IMR-90 (cell line): Measurements from ENCODE around the gene ANGPT4. TPM values are rescaled to one million over a fixed set of nuclear protein-coding genes. Genes with fewer than 3 reads are reported as not detected.

Experiments
- ATAC-seq: fragments of 200-7000 bp; cut with Tn5 transposase; 2 replicates; pipeline ENCODE4 v1.9.1; 2020; ENCODE audit warnings: low read depth, mild to moderate bottlenecking, moderate library complexity
- Bru-seq: library from RNA; stranded (reverse); fragments of 400-500 nt; gene quantifications from one replicate; lab custom pipeline; 2021; lab: Mats Ljungman, UMichigan
- BruChase-seq, 2 experiments: library from RNA; stranded (reverse); fragments of 400-500 nt; gene quantifications; one replicate each; lab custom pipeline; 2021; lab: Mats Ljungman, UMichigan
- BruUV-seq: library from RNA; stranded (reverse); fragments of 400-500 nt; replicated peaks from 2 replicates; lab custom pipeline; 2021; lab: Mats Ljungman, UMichigan
- CTCF ChIA-PET: fragments of 300-600 bp; formaldehyde crosslinking; extraction: SDS; loops from one replicate; lab custom pipeline; 2021; ENCODE audit warnings: antibody characterized with exemption; lab: Yijun Ruan, JAX
- POLR2A ChIA-PET: fragments of 300-600 bp; sonication (Branson Sonifier 250); formaldehyde crosslinking; loops from one replicate; lab custom pipeline; 2022; ENCODE audit warnings: antibody characterized with exemption; ENCODE audit not compliant: unreplicated experiment; lab: Charles Lee
- DNase-seq: peaks from one replicate; pipeline ENCODE4 v3.0.0; 2013
- H2AFZ ChIP-seq: replicated peaks from 2 replicates; pipeline ENCODE3; 2013; ENCODE audit warnings: low read length, mild to moderate bottlenecking; ENCODE audit not compliant: poor library complexity
- H2AK5ac ChIP-seq: 2 replicates; pipeline ENCODE4 v1.6.1; 2013; ENCODE audit warnings: low read depth, low read length, inconsistent platforms
- H2AK9ac ChIP-seq: replicated peaks from 2 replicates; pipeline ENCODE3; 2013; ENCODE audit warnings: mild to moderate bottlenecking, low read depth, low read length, moderate library complexity; ENCODE audit not compliant: poor library complexity
- H2BK120ac ChIP-seq: 2 replicates; pipeline ENCODE4 v1.6.1; 2013; ENCODE audit warnings: low read depth, low read length, inconsistent platforms
- H2BK15ac ChIP-seq: 3 replicates; pipeline ENCODE4 v1.6.1; 2013; ENCODE audit warnings: low read depth, low read length, inconsistent platforms
- H2BK20ac ChIP-seq: 2 replicates; pipeline ENCODE4 v1.6.1; 2013; ENCODE audit warnings: low read depth, mild to moderate bottlenecking, inconsistent platforms, low read length, moderate library complexity
- H2BK5ac ChIP-seq: 2 replicates; pipeline ENCODE4 v1.6.1; 2013; ENCODE audit warnings: mild to moderate bottlenecking, low read depth, low read length, inconsistent platforms; ENCODE audit not compliant: poor library complexity, severe bottlenecking
- H3K14ac ChIP-seq: replicated peaks from 2 replicates; pipeline ENCODE4 v1.6.1; 2013; ENCODE audit warnings: low read depth, low read length, inconsistent platforms
- H3K18ac ChIP-seq: 2 replicates; pipeline ENCODE4 v1.6.1; 2013; ENCODE audit warnings: low read depth, low read length, control low read depth
- H3K23ac ChIP-seq: 2 replicates; pipeline ENCODE4 v1.6.1; 2013; ENCODE audit warnings: low read depth, low read length, inconsistent platforms
- H3K27ac ChIP-seq: 2 replicates; pipeline ENCODE4 v1.5.1; 2013; ENCODE audit warnings: mild to moderate bottlenecking, control low read depth, low read length; ENCODE audit not compliant: insufficient read depth
- H3K27me3 ChIP-seq: 2 replicates; pipeline ENCODE4 v1.6.1; 2013; ENCODE audit warnings: low read length; ENCODE audit not compliant: control insufficient read depth, insufficient read depth
- H3K36me3 ChIP-seq: 2 replicates; pipeline ENCODE4 v1.6.1; 2013; ENCODE audit warnings: low read length, mixed read lengths; ENCODE audit not compliant: control insufficient read depth, insufficient read depth
- H3K4ac ChIP-seq: 2 replicates; pipeline ENCODE4 v1.6.1; 2013; ENCODE audit warnings: low read depth, low read length, inconsistent platforms
- H3K4me1 ChIP-seq: 2 replicates; pipeline ENCODE4 v1.6.1; 2013; ENCODE audit warnings: low read length, mixed read lengths; ENCODE audit not compliant: control insufficient read depth, insufficient read depth
- H3K4me2 ChIP-seq: 2 replicates; pipeline ENCODE4 v1.6.1; 2013; ENCODE audit warnings: low read depth, mild to moderate bottlenecking, control low read depth, low read length, moderate library complexity
- H3K4me3 ChIP-seq: 2 replicates; pipeline ENCODE4 v1.5.1; 2013; ENCODE audit warnings: low read depth, mild to moderate bottlenecking, control low read depth, low read length, moderate library complexity; ENCODE audit not compliant: insufficient read depth
- H3K56ac ChIP-seq: 2 replicates; pipeline ENCODE4 v1.6.1; 2013; ENCODE audit warnings: low read length, inconsistent platforms; ENCODE audit not compliant: insufficient read depth; ENCODE audit errors: extremely low read depth
- H3K79me1 ChIP-seq, 2 experiments: 2 replicates each; pipeline ENCODE4 v1.6.1; 2013; ENCODE audit warnings: low read length in 2 of 2, inconsistent platforms in 1 of 2, low read depth in 1 of 2
- H3K9ac ChIP-seq: 2 replicates; pipeline ENCODE4 v1.6.1; 2013; ENCODE audit warnings: low read depth, low read length, control low read depth
- H3K9me1 ChIP-seq: 2 replicates; pipeline ENCODE4 v1.6.1; 2013; ENCODE audit warnings: low read length, inconsistent platforms; ENCODE audit not compliant: insufficient read depth
- H3K9me3 ChIP-seq: 2 replicates; pipeline ENCODE4 v1.6.1; 2013; ENCODE audit warnings: low read length; ENCODE audit not compliant: control insufficient read depth, insufficient read depth
- H4K20me1 ChIP-seq: 2 replicates; pipeline ENCODE4 v1.6.1; 2013; ENCODE audit warnings: low read length, inconsistent platforms; ENCODE audit not compliant: insufficient read depth
- H4K5ac ChIP-seq: 2 replicates; pipeline ENCODE4 v1.6.1; 2013; ENCODE audit warnings: mild to moderate bottlenecking, low read depth, low read length, control low read depth
- H4K8ac ChIP-seq, 2 experiments: 2 replicates each; pipeline ENCODE4 v1.6.1; 2013; ENCODE audit warnings: low read depth in 2 of 2, low read length in 2 of 2, control low read depth in 1 of 2, inconsistent platforms in 1 of 2
- H4K91ac ChIP-seq: 2 replicates; pipeline ENCODE4 v1.6.1; 2013; ENCODE audit warnings: low read depth, low read length, inconsistent platforms; ENCODE audit not compliant: insufficient read depth
- CHD1 ChIP-seq: IDR thresholded peaks from 2 replicates; pipeline ENCODE4 v1.6.1; 2012; ENCODE audit warnings: low read depth, low read length, improper control_type of control experiment
- MXI1 ChIP-seq: IDR thresholded peaks from 2 replicates; pipeline ENCODE4 v1.6.1; 2012; ENCODE audit warnings: low read depth, mild to moderate bottlenecking, low read length, moderate library complexity, borderline replicate concordance
- NFE2L2 ChIP-seq: fragments of 150-350 bp; IDR thresholded peaks from 2 replicates; pipeline ENCODE4 v1.6.1; 2016; ENCODE audit warnings: low read depth, mild to moderate bottlenecking, low read length
- RAD21 ChIP-seq: IDR thresholded peaks from 2 replicates; pipeline ENCODE4 v1.6.1; 2012; ENCODE audit warnings: low read length, improper control_type of control experiment
- RFX5 ChIP-seq: IDR thresholded peaks from 2 replicates; pipeline ENCODE4 v1.8.0; 2012; ENCODE audit warnings: low read depth, mild to moderate bottlenecking, low read length, moderate library complexity
- WGBS, 2 experiments: methylation state at CpG; one replicate each; pipeline versions ENCODE4 v1.1.5 to v1.1.7; 2013; ENCODE audit warnings: missing lambda C conversion rate in 2 of 2; ENCODE audit not compliant: insufficient read length in 1 of 2; ENCODE audit errors: extremely low coverage in 2 of 2; 5-methylcytosine and 5-hydroxymethylcytosine counted together
- dilution Hi-C: fragments of 300-500 bp; cut with HindIII; formaldehyde crosslinking; loops from one replicate; pipeline ENCODE4 v1.14.3; 2018; ENCODE audit warnings: low sequenced_read_pairs; ENCODE audit not compliant: unreplicated experiment
- in situ Hi-C: fragments of 300-500 bp; cut with MboI; formaldehyde crosslinking; loops from 3 replicates; pipeline ENCODE4 v1.14.3; 2019; ENCODE audit warnings: low sequenced_read_pairs, inconsistent platforms, mixed read lengths
- intact Hi-C: fragments of 100-400 bp; cut with micrococcal nuclease; formaldehyde crosslinking; loops from 2 replicates; pipeline ENCODE4 v1.10.0; 2022
- long read RNA-seq: library from polyadenylated mRNA; unstranded; transcript quantifications from one replicate; pipeline ENCODE4 v2.0.0, GENCODE V29; 2021; ENCODE audit not compliant: unreplicated experiment
- polyA plus RNA-seq, 3 experiments: library from polyadenylated mRNA; depleted of rRNA; stranded (reverse); fragments of >200 nt; gene quantifications; 2 replicates each; pipeline ENCODE4 v1.2.3, GENCODE V29; 2012; ENCODE audit warnings: low replicate concordance in 1 of 3
- total RNA-seq: library from RNA; depleted of rRNA; stranded (reverse); fragments of >200 nt; gene quantifications from 2 replicates; pipeline ENCODE4 v1.2.3, GENCODE V29; 2012; rRNA removed
- TF ChIP-seq, protein P1 (sequence below): conservative IDR thresholded peaks from 2 replicates; pipeline ENCODE4 v1.5.1; 2012; ENCODE audit warnings: mild to moderate bottlenecking, low read depth, low read length, improper control_type of control experiment

Gene ANGPT4
- total RNA-seq (not detected in 2 replicates), polyA plus RNA-seq (2012; rRNA removed) (not detected in 2 replicates), Bru-seq, nascent RNA (percentile 16 among the genes with signal in this experiment), BruChase-seq, experiment 1, labeled RNA remaining after a 6-hour chase (percentile 22 among the genes with signal in this experiment), BruChase-seq, experiment 2, labeled RNA remaining after a 2-hour chase (percentile 21 among the genes with signal in this experiment)
- polyA plus RNA-seq (2012; cell fraction: cytosol; rRNA removed) = not detected in 2 replicates
- polyA plus RNA-seq (2012; cell fraction: nucleus; rRNA removed; ENCODE audit: low replicate concordance) = 0.01 TPM in 1 of 2 replicates, not detected in the other
- long read RNA-seq = 0 reads

GRCh38 chr20:916125-916799 is at the start of gene ANGPT4:
Gene ANGPT4 (minus strand): TSS chr20:916334. CDS start chr20:916214, 120 bp downstream.
- Histone ChIP-seq H4K8ac (no peak within 1 kb of the TSS), H3K4me1 (peaks cover 8% of the 10 kb centered on the region; the same call in 1 of the 2 replicates), H2BK20ac (no peak within 1 kb of the TSS), H3K9me3 (no peaks in the 10 kb centered on the region), H3K36me3 (no peaks in the 10 kb centered on the region), H3K14ac (no peak within 1 kb of the TSS), H3K56ac (no peak within 1 kb of the TSS), H2BK5ac (no peak within 1 kb of the TSS), H3K9ac (no peak within 1 kb of the TSS), H3K27ac (peak within 1 kb of the TSS; percentile 34; the same call in 1 of the 2 replicates), H3K4me2 (peak within 1 kb of the TSS; percentile 64; the same call in 1 of the 2 replicates), H3K27me3 (peaks cover 10% of the 10 kb centered on the region; the same call in 1 of the 2 replicates), H4K5ac (no peak within 1 kb of the TSS), H3K4ac (no peak within 1 kb of the TSS), H3K18ac (no peak within 1 kb of the TSS; the same call in 1 of the 2 replicates), H2AK9ac (no peak within 1 kb of the TSS), H3K9me1 (no peaks in the 10 kb centered on the region), H2AK5ac (no peak within 1 kb of the TSS), H2AFZ (no peak within 1 kb of the TSS), H4K91ac (no peak within 1 kb of the TSS), H2BK120ac (no peak within 1 kb of the TSS), H4K20me1 (no peaks in the 10 kb centered on the region), H3K4me3 (no peak within 1 kb of the TSS), H2BK15ac (no peak within 1 kb of the TSS), H3K23ac (no peak within 1 kb of the TSS), H3K79me1 (no peaks in the 10 kb centered on the region)
- dilution Hi-C loops (no loop called here), intact Hi-C loops (no loop called here), in situ Hi-C loops (no loop called here)
- 17% methylated on average over 7 of the region's 18 CpGs; no CpG with 5 or more reads in 1 of the 2 experiments for WGBS, 2 experiments
- no peak for TF ChIP-seq RFX5
- TF ChIP-seq RAD21 = no peak
- no peak for TF ChIP-seq MXI1
- no peak for TF ChIP-seq NFE2L2
- TF ChIP-seq, protein P1, sequence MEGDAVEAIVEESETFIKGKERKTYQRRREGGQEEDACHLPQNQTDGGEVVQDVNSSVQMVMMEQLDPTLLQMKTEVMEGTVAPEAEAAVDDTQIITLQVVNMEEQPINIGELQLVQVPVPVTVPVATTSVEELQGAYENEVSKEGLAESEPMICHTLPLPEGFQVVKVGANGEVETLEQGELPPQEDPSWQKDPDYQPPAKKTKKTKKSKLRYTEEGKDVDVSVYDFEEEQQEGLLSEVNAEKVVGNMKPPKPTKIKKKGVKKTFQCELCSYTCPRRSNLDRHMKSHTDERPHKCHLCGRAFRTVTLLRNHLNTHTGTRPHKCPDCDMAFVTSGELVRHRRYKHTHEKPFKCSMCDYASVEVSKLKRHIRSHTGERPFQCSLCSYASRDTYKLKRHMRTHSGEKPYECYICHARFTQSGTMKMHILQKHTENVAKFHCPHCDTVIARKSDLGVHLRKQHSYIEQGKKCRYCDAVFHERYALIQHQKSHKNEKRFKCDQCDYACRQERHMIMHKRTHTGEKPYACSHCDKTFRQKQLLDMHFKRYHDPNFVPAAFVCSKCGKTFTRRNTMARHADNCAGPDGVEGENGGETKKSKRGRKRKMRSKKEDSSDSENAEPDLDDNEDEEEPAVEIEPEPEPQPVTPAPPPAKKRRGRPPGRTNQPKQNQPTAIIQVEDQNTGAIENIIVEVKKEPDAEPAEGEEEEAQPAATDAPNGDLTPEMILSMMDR = no peak
- no peak for TF ChIP-seq CHD1
- CTCF ChIA-PET = no interaction called here
- POLR2A ChIA-PET = no interaction called here
- DNase-seq (no peak), ATAC-seq (peak; percentile 74)
- BruUV-seq = no TSS peak
